Ishikawa (cell line): ENCODE results near the gene TBCD.

ENCODE experiments used
- CEBPB ChIP-seq: IDR thresholded peaks from 2 replicates; pipeline ENCODE4 v1.6.1; 2012
- CREB1 ChIP-seq: IDR thresholded peaks from 2 replicates; pipeline ENCODE4 v1.6.1; 2012; ENCODE audit warnings: low read depth
- EGR1 ChIP-seq: IDR thresholded peaks from 2 replicates; pipeline ENCODE4 v1.6.1; 2012
- EP300 ChIP-seq: IDR thresholded peaks from 2 replicates; pipeline ENCODE4 v1.6.1; 2012; ENCODE audit warnings: borderline replicate concordance
- MAX ChIP-seq: IDR thresholded peaks from 2 replicates; pipeline ENCODE4 v1.6.1; 2012
- NFIC ChIP-seq: IDR thresholded peaks from 2 replicates; pipeline ENCODE4 v1.6.1; 2012
- RAD21 ChIP-seq: IDR thresholded peaks from 2 replicates; pipeline ENCODE4 v1.6.1; 2012; ENCODE audit warnings: low read depth
- REST ChIP-seq: IDR thresholded peaks from 2 replicates; pipeline ENCODE4 v1.6.1; 2012; ENCODE audit warnings: low read depth, mild to moderate bottlenecking
- TEAD4 ChIP-seq: IDR thresholded peaks from 2 replicates; pipeline ENCODE4 v1.6.1; 2012
- USF1 ChIP-seq: IDR thresholded peaks from 2 replicates; pipeline ENCODE4 v1.6.1; 2012
- YY1 ChIP-seq: IDR thresholded peaks from 2 replicates; pipeline ENCODE4 v1.6.1; 2012; ENCODE audit warnings: low read depth
- ZBTB7A ChIP-seq: IDR thresholded peaks from 2 replicates; pipeline ENCODE4 v1.6.1; 2012; ENCODE audit warnings: low read depth

- TF ChIP-seq REST (no peak), YY1 (no peak), RAD21 (no peak), EGR1 (no peak), MAX (no peak), CREB1 (no peak), TEAD4 (no peak), NFIC (no peak), USF1 (no peak), CEBPB (no peak), EP300 (no peak), ZBTB7A (no peak)
Observed at GRCh38 chr17:82726427-82726826, 25.4 kb upstream of the TBCD start.
